GM10248 (cell line): Measurements from ENCODE around the gene TRABD2A.

Source experiments
- CTCF ChIA-PET: fragments of 300-600 bp; sonication (Branson Sonifier 250); formaldehyde crosslinking; extraction: SDS; loops from one replicate; lab custom pipeline; 2021; ENCODE audit warnings: antibody characterized with exemption; lab: Yijun Ruan, JAX
- POLR2A ChIA-PET: fragments of 350-650 bp; sonication (Branson Sonifier 250); formaldehyde crosslinking; extraction: SDS; loops from one replicate; lab custom pipeline; 2020; ENCODE audit warnings: antibody characterized with exemption; lab: Yijun Ruan, JAX
- DNase-seq: peaks from one replicate; pipeline ENCODE4 v3.0.0; 2012; ENCODE audit errors: extremely low spot score
- CTCF ChIP-seq: IDR thresholded peaks from 2 replicates; pipeline ENCODE4 v1.5.1; 2012; ENCODE audit warnings: mild to moderate bottlenecking, low read depth; ENCODE audit errors: extremely low read depth, missing control alignments, control extremely low read depth

TRABD2A gene

GRCh38 chr2:84830758-84831500 is 50.0 kb downstream of the TRABD2A start:
- CTCF ChIA-PET, result interaction anchor here (1.4 kb wide), 1 partner anchor 51 kb away, joined by 4 read pairs; no protein-coding TSS in a partner anchor
- POLR2A ChIA-PET, result no interaction called here
- no peak for DNase-seq
- TF ChIP-seq CTCF, result no peak

DNA sequence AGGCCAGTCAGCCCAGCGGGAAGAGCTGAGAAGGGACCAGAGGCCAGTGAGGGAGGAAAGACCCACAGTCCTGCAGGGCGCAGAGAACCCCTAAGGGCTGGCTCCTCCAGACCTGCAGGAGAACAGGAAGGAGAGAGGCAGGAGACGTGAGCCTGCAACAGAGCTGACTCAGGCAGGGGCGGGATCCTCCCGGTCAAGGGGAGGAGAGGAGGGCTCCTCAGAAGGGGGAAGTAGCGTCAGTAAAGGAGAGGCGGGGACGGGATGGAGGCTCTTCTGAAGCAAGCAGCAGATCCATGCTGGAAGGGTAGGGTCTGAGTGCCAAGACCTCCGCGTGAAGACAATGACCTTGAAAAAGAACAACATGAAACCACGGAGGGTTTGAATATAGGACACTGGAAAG is 50.8 kb downstream of the TRABD2A start:
- ChIA-PET POLR2A (no interaction called here), CTCF (no interaction called here)
- no peak for DNase-seq
- TF ChIP-seq CTCF, result no peak

GRCh38 chr2:84829693-84830092 is 51.2 kb downstream of the TRABD2A start:
- DNase-seq, result no peak
- POLR2A ChIA-PET, result no interaction called here
- CTCF ChIA-PET, result no interaction called here
- TF ChIP-seq CTCF, result no peak

DNA sequence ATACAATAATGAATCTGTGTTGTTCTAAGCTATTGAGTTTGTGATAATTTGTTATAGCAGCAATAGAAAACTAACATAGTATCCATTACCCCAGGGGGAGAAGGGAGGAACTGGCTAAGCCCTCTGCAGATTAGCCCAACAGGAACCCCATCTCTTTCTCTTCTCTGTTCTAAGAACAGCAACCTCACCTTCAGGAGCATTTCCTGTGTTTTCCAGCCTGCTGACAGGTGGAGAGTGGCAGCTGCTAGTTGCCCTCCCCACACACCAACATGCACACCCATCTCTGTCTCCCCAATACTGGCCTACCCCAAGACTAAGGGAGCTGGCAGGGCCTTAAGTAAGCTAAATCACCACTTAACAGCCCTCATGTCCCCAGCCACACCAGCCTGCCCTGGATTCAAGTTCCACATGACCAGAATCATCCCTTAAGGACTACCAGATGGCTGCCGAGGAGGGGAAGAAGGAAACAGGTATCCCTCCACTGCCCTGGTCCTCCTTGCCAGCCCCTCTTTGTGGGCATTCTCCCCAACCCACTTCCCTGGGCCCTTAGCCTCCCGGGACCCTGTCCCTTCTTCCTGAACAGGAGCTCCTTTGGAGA is 52.8 kb downstream of the TRABD2A start:
- POLR2A ChIA-PET, result no interaction called here
- CTCF ChIA-PET, result interaction anchor here (0.9 to 1.9 kb wide), 3 partner anchors 21 to 23 kb away, joined by 3 to 4 read pairs (median 3); no protein-coding TSS in a partner anchor
- DNase-seq, result no peak

GRCh38 chr2:84823788-84824187 is 57.1 kb downstream of the TRABD2A start:
- DNase-seq, result no peak
- ChIA-PET CTCF (no interaction called here), POLR2A (no interaction called here)
- no peak for TF ChIP-seq CTCF

More for the DNA sequence above, 52.8 kb downstream of the TRABD2A start:
- no peak for TF ChIP-seq CTCF

DNA sequence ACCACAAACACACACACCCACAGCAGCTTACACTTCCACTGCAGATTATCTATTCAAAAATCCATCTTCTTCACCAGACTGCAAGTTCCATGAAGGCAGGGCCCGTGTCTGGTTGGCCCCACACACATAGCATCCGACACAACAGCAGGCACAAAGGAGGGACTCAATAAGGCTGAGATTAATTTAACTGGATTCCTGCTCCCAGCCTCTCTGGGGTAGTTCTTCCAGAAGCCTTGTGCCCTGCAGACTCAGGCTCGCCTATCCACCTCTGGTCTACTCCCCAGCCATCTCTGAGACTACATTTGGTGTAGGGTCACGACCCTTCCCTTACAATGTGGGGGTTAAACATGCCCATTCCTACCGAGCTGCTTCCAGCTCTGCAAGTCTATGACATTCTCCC is 57.7 kb downstream of the TRABD2A start:
- no peak for TF ChIP-seq CTCF
- ChIA-PET CTCF (no interaction called here), POLR2A (no interaction called here)
- DNase-seq, result no peak
